Measurements from ENCODE around the gene IL18R1. TPM values are rescaled to one million over a fixed set of nuclear protein-coding genes. Genes with fewer than 3 reads are reported as not detected.

IL18R1 gene
- polyA plus RNA-seq, 1 experiment = not detected

- CTCF ChIA-PET = no interaction called here
- POLR2A ChIA-PET = no interaction called here
These were observed 42.1 kb upstream of the IL18R1 start for GRCh38 chr2:102313471-102313870.

GRCh38 chr2:102313950-102314349, 41.6 kb upstream of the IL18R1 start:
- peaks cover 1% of the 10 kb centered on the region for H3K27me3 ChIP-seq (ENCODE audit: control insufficient read depth, insufficient read depth, low read length)

More at GRCh38 chr2:102313471-102313870, 42.1 kb upstream of the IL18R1 start:
- H3K27me3 ChIP-seq (ENCODE audit: control insufficient read depth, insufficient read depth, low read length) = peaks cover 1% of the 10 kb centered on the region
- TF ChIP-seq, protein P1, sequence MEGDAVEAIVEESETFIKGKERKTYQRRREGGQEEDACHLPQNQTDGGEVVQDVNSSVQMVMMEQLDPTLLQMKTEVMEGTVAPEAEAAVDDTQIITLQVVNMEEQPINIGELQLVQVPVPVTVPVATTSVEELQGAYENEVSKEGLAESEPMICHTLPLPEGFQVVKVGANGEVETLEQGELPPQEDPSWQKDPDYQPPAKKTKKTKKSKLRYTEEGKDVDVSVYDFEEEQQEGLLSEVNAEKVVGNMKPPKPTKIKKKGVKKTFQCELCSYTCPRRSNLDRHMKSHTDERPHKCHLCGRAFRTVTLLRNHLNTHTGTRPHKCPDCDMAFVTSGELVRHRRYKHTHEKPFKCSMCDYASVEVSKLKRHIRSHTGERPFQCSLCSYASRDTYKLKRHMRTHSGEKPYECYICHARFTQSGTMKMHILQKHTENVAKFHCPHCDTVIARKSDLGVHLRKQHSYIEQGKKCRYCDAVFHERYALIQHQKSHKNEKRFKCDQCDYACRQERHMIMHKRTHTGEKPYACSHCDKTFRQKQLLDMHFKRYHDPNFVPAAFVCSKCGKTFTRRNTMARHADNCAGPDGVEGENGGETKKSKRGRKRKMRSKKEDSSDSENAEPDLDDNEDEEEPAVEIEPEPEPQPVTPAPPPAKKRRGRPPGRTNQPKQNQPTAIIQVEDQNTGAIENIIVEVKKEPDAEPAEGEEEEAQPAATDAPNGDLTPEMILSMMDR (IDR thresholded peaks at IDR 0.05; ENCODE audit: insufficient read depth, low read depth, low read length) = no peak
- no peaks in the 10 kb centered on the region for H3K36me3 ChIP-seq (ENCODE audit: control insufficient read depth, insufficient read depth, low read length)
- DNase-seq (ENCODE audit: low read depth) = no peak
- no peak overlapping the region for H3K4me3 ChIP-seq (ENCODE audit: low read depth, low read length)

DNA sequence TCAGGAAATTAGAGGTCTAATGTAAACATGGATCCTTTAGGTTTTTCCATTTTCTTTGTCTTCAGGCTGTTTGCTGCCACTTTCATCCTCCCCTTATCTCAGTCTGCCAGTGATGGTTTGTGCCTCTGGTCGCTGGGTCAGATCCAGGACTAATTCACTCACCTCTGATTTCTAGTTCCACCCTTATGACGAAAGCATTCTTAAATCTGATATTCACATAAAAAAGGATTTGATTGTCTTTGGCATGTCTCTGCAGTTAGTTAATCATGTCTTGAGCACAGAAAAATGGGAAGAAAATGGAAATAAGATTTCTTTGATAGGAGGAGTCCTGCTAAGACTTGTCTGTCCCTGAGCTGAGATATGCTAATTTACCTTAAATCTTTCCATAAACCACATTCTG, 39.7 kb upstream of the IL18R1 start:
- ChIA-PET CTCF (interaction anchor here (0.6 kb wide), 1 partner anchor 702 kb away, joined by 3 read pairs; no protein-coding TSS in a partner anchor), POLR2A (no interaction called here)
- no peak overlapping the region for H3K4me3 ChIP-seq (ENCODE audit: low read depth, low read length)

More at GRCh38 chr2:102313950-102314349, 41.6 kb upstream of the IL18R1 start:
- TF ChIP-seq, protein P1 (IDR thresholded peaks at IDR 0.05; ENCODE audit: insufficient read depth, low read depth, low read length) = no peak
- CTCF ChIA-PET = no interaction called here
- H3K4me3 ChIP-seq (ENCODE audit: low read depth, low read length) = no peak overlapping the region
- H3K36me3 ChIP-seq (ENCODE audit: control insufficient read depth, insufficient read depth, low read length) = no peaks in the 10 kb centered on the region
- POLR2A ChIA-PET = no interaction called here
- no peak for DNase-seq (ENCODE audit: low read depth)

GRCh38 chr2:102317715-102318114, 37.9 kb upstream of the IL18R1 start:
- TF ChIP-seq, protein P1 (IDR thresholded peaks at IDR 0.05; ENCODE audit: insufficient read depth, low read depth, low read length) = no peak
- ChIA-PET POLR2A (no interaction called here), CTCF (no interaction called here)

More for the DNA sequence above, 39.7 kb upstream of the IL18R1 start:
- TF ChIP-seq, protein P1 (IDR thresholded peaks at IDR 0.05; ENCODE audit: insufficient read depth, low read depth, low read length) = no peak
- DNase-seq (ENCODE audit: low read depth) = no peak
- H3K36me3 ChIP-seq (ENCODE audit: control insufficient read depth, insufficient read depth, low read length) = no peaks in the 10 kb centered on the region
- H3K27me3 ChIP-seq (ENCODE audit: control insufficient read depth, insufficient read depth, low read length) = peaks cover 1% of the 10 kb centered on the region; the same call in 1 of the 2 replicates

GRCh38 chr2:102318437-102318836, 37.2 kb upstream of the IL18R1 start:
- TF ChIP-seq, protein P1 (IDR thresholded peaks at IDR 0.05; ENCODE audit: insufficient read depth, low read depth, low read length) = no peak
- ChIA-PET POLR2A (no interaction called here), CTCF (interaction anchor here (0.7 to 1.4 kb wide), 2 partner anchors 18 to 298 kb away, joined by 3 to 4 read pairs; no protein-coding TSS in a partner anchor)
- Histone ChIP-seq H3K4me3 (ENCODE audit: low read depth, low read length) (no peak overlapping the region), H3K36me3 (ENCODE audit: control insufficient read depth, insufficient read depth, low read length) (no peaks in the 10 kb centered on the region), H3K27me3 (ENCODE audit: control insufficient read depth, insufficient read depth, low read length) (peaks cover 1% of the 10 kb centered on the region; the same call in 1 of the 2 replicates)
- no peak for DNase-seq (ENCODE audit: low read depth)

More at GRCh38 chr2:102317715-102318114, 37.9 kb upstream of the IL18R1 start:
- no peak for DNase-seq (ENCODE audit: low read depth)
- Histone ChIP-seq H3K4me3 (ENCODE audit: low read depth, low read length) (no peak overlapping the region), H3K36me3 (ENCODE audit: control insufficient read depth, insufficient read depth, low read length) (no peaks in the 10 kb centered on the region), H3K27me3 (ENCODE audit: control insufficient read depth, insufficient read depth, low read length) (peaks cover 1% of the 10 kb centered on the region; the same call in 1 of the 2 replicates)

Data from BJ (cell line).